LNCaP clone FGC (cell line): ENCODE results near the gene CBX7.

ENCODE experiments used
- DNase-seq: peaks from one replicate; pipeline ENCODE4 v3.0.0-alpha.2; 2011; ENCODE audit warnings: low read depth
- H3K4me3 ChIP-seq: 2 replicates; pipeline ENCODE4 v1.5.1; 2011; ENCODE audit warnings: mild to moderate bottlenecking, low read depth, low read length, control low read depth
- CTCF ChIP-seq: IDR thresholded peaks from 2 replicates; pipeline ENCODE4 v1.5.1; 2012; ENCODE audit warnings: mild to moderate bottlenecking; ENCODE audit not compliant: control insufficient read depth, insufficient read depth; ENCODE audit errors: extremely low read depth

Gene CBX7

GRCh38 chr22:39090426-39091064, 61.9 kb downstream of the CBX7 start:
- TF ChIP-seq CTCF: no peak
- DNase-seq: no peak
- H3K4me3 ChIP-seq: no peak overlapping the region

GRCh38 chr22:39089928-39090327, 62.6 kb downstream of the CBX7 start:
- H3K4me3 ChIP-seq: no peak overlapping the region
- DNase-seq: no peak
- no peak for TF ChIP-seq CTCF

GRCh38 chr22:39088685-39089032, 63.8 kb downstream of the CBX7 start:
- no peak for TF ChIP-seq CTCF
- no peak for DNase-seq
- no peak overlapping the region for H3K4me3 ChIP-seq

- no peak for DNase-seq
- H3K4me3 ChIP-seq: no peak overlapping the region
- no peak for TF ChIP-seq CTCF
Measured at GRCh38 chr22:39087881-39088684, 64.4 kb downstream of the CBX7 start.

- DNase-seq: no peak
- H3K4me3 ChIP-seq: no peak overlapping the region
- no peak for TF ChIP-seq CTCF
Measured at GRCh38 chr22:39087098-39087497, 65.4 kb downstream of the CBX7 start.

GRCh38 chr22:39084666-39085065, 67.8 kb downstream of the CBX7 start:
- no peak for TF ChIP-seq CTCF
- H3K4me3 ChIP-seq: no peak overlapping the region
- DNase-seq: no peak
